ENCODE measurements around the gene TAF12.
"Not testable (repeated sequence)": the region's sequence is repeated elsewhere in the genome, so short reads cannot be mapped to it uniquely, and the experiment has no call there.

The TAF12 gene

DNA sequence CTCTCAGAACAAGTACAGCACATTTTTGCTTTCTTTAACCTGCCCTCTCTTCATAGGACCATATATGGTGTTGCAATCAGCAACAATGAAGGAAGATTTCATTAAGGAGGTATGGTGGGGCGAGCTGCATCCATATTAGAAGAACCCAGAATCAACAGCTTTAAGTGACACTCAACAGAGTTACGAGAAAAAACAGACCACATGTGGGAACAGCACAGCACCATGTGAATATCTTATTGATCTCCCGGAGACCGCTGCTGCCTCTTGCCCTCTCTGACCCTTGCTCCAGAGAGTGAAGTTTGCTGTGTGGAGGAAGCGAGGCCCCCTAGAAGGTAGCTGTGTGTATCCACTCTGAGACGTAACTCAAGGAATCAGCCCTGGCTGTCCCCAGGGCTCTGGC, 37.9 kb downstream of the TAF12 start:
- no peak for TF ChIP-seq CTCF (IDR thresholded peaks at IDR 0.05; ENCODE audit: low read depth, low read length)
- no peak overlapping the region for H3K4me3 ChIP-seq (replicated peaks in 1 of 2; ENCODE audit: low read depth in 2 of 2, low read length in 2 of 2)
- DNase-seq (ENCODE audit: low read depth in 2 of 2) = no peak

- no peak for TF ChIP-seq CTCF (IDR thresholded peaks at IDR 0.05; ENCODE audit: low read depth, low read length)
- DNase-seq (ENCODE audit: low read depth in 2 of 2) = no peak
- no peak overlapping the region for H3K4me3 ChIP-seq (replicated peaks in 1 of 2; ENCODE audit: low read depth in 2 of 2, low read length in 2 of 2)
Observed at GRCh38 chr1:28604411-28604810, 38.5 kb downstream of the TAF12 start.

DNA sequence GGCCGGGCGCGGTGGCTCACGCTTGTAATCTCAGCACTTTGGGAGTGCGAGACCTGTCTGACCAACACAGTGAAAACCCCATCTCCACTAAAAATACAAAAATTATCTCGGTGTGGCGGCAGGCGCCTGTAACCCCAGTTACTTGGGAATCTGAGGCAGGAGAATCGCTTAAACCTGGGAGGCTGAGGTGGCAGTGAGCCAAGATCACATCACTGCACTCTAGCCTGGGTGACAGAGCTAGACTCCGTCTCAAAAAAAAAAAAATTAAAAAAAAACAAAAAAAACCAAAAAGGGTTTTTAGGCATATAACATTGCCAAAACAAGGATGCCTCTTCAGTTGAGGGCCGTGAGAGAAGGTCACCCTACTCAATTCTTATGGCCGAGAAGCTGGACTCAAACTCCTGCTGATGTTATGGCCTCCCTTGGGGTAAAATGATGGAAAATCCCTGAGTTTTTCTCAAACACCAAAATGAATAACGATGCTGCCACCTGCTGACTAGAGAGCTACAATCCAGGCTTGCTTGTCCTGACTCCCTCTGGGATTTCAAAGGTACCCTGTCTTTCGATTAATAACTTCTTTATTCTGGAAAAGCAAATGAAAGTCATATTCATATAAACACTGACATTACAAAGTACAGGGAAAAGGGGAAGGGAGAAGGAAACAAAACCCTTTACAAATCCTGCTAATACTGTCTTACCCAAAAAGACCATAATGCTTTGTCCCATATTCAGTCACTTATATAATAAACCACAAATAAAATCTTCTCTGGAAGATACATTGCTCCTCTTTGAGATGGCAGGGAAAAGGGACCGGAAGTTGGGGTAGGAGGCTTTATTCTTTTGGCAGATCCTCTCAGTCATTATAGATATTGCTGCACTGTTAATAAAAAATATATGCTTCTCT, 40.1 kb downstream of the TAF12 start:
- TF ChIP-seq CTCF (IDR thresholded peaks at IDR 0.05; ENCODE audit: low read depth, low read length) = peak; percentile 72
- H3K4me3 ChIP-seq (replicated peaks in 1 of 2; ENCODE audit: low read depth in 2 of 2, low read length in 2 of 2) = no peak overlapping the region
- peak; percentile 86 to 90 for DNase-seq (ENCODE audit: low read depth in 2 of 2)

- TF ChIP-seq CTCF (IDR thresholded peaks at IDR 0.05; ENCODE audit: low read depth, low read length) = no peak
- DNase-seq (ENCODE audit: low read depth in 2 of 2) = peak; percentile 82 to 88
Observed at GRCh38 chr1:28601696-28602095, 41.2 kb downstream of the TAF12 start.

DNA sequence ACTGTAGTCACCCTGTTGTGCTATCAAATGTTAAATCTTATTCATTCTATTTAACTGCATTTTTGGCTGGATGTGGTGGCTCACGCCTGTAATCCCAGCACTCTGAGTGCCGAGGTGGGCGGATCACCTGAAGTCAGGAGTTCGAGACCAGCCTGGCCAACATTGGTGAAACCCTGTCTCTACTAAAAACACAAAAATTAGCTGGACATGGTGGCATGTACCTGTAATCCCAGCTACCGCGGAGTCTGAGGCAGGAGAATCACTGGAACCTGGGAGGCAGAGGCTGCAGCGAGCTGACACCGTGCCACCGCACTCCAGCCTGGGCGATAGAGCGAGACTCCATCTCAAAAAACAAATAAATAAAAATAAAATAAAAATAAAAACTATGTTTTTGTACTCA, 46.6 kb downstream of the TAF12 start:
- not testable (repeated sequence) for H3K4me3 ChIP-seq (replicated peaks in 1 of 2; ENCODE audit: low read depth in 2 of 2, low read length in 2 of 2); DNase-seq (ENCODE audit: low read depth in 2 of 2)

More at GRCh38 chr1:28601696-28602095, 41.2 kb downstream of the TAF12 start:
- H3K4me3 ChIP-seq (replicated peaks in 1 of 2; ENCODE audit: low read depth in 2 of 2, low read length in 2 of 2) = no peak overlapping the region

DNA sequence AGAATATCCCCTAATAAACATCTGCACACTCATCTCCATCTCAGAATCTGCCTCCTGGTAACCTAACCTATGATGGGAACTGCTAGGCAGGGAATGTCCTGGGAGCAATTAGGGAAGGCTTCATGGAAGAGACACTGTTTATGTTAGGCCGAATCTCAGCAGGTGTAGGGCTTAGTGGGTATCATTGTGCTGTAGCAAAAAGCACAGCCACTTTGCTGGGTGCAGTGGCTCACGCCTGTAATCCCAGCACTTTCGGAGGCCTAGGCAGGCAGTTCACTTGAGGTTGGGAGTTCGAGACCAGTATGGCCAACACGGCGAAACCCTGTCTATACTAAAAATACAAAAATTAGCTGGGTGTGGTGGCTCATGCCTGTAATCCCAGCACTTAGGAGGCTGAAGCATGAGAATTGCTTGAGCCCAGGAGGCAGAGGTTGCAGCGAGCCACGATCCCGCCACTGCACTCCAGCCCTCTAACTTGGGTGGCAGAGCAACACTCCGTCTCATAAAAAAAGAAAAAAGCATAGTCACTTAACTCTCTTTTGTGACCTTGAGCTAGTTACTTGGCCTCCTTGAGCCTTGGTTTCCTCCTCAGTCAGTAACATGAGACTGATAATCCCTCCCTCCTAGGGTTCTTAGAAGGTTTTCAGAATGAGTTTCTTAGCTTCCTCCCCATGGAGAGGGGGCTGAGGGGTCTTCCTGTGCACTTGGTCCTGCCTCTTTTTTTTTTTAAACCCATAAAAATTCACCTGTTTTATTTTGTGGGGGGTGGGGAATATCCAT, 47.3 kb downstream of the TAF12 start:
- no peak for TF ChIP-seq CTCF (IDR thresholded peaks at IDR 0.05; ENCODE audit: low read depth, low read length)
- no peak for DNase-seq (ENCODE audit: low read depth in 2 of 2)
- no peak overlapping the region for H3K4me3 ChIP-seq (replicated peaks in 1 of 2; ENCODE audit: low read depth in 2 of 2, low read length in 2 of 2)

GRCh38 chr1:28594686-28595411, 48.0 kb downstream of the TAF12 start:
- DNase-seq (ENCODE audit: low read depth in 2 of 2) = peak in 1 of 2 donors; percentile 79
- H3K4me3 ChIP-seq (replicated peaks in 1 of 2; ENCODE audit: low read depth in 2 of 2, low read length in 2 of 2) = not testable (repeated sequence)

DNA sequence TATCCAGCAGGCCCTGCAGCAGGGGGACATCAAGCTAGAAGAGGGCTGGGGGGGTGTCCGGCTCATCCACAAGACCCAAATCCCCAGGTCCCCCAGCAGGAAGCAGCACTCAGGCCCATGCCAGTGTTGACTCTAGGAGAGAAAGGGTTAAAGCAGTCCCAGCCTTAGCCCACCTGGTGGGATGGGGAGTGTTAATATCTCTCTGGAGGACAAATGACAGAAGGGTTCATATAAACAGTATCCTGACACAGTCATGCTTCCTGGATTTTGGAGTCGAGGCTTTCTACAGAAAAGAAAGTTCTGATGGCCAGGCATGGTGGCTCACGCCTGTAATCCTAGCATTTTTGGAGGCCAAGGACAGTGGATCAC, 48.9 kb downstream of the TAF12 start:
- not testable (repeated sequence) for H3K4me3 ChIP-seq (replicated peaks in 1 of 2; ENCODE audit: low read depth in 2 of 2, low read length in 2 of 2); DNase-seq (ENCODE audit: low read depth in 2 of 2)

All from cardiac fibroblast (primary cell).